HG02884 (cell line): ENCODE data around the gene KPNA6.
A peak's percentile ranks its signal among the peaks of the same experiment; 100 is the strongest.
"Not testable (repeated sequence)": the region's sequence is repeated elsewhere in the genome, so short reads cannot be mapped to it uniquely, and the experiment has no call there.

Experiments used
- ATAC-seq: cut with Tn5 transposase; IDR thresholded peaks from one replicate; pipeline ENCODE4 v1.9.1; 2021; ENCODE audit warnings: mild to moderate bottlenecking, moderate library complexity; ENCODE audit not compliant: unreplicated experiment

Gene KPNA6

GRCh38 chr1:32138965-32139364, 31.1 kb downstream of the KPNA6 start:
- no peak for ATAC-seq

GRCh38 chr1:32142446-32143301, 34.8 kb downstream of the KPNA6 start:
- no peak for ATAC-seq

- ATAC-seq: not testable (repeated sequence)
Measured at GRCh38 chr1:32143302-32143695, 35.4 kb downstream of the KPNA6 start.

GRCh38 chr1:32144033-32144432, 36.2 kb downstream of the KPNA6 start:
- no peak for ATAC-seq

GRCh38 chr1:32147799-32148198, 39.9 kb downstream of the KPNA6 start:
- not testable (repeated sequence) for ATAC-seq

GRCh38 chr1:32150847-32151246, 43.0 kb downstream of the KPNA6 start:
- ATAC-seq: no peak

- ATAC-seq: no peak
Measured at GRCh38 chr1:32151319-32151787, 43.5 kb downstream of the KPNA6 start.

GRCh38 chr1:32159189-32159588, 51.3 kb downstream of the KPNA6 start:
- ATAC-seq: no peak

- no peak for ATAC-seq
Measured at GRCh38 chr1:32163405-32163804, 55.5 kb downstream of the KPNA6 start.

GRCh38 chr1:32165633-32166032, 57.8 kb downstream of the KPNA6 start:
- ATAC-seq: not testable (repeated sequence)

- no peak for ATAC-seq
Measured at GRCh38 chr1:32170991-32171390, 63.1 kb downstream of the KPNA6 start.

- ATAC-seq: no peak
Measured at GRCh38 chr1:32172621-32173245, 64.9 kb downstream of the KPNA6 start.

GRCh38 chr1:32178380-32179192, 70.7 kb downstream of the KPNA6 start:
- ATAC-seq: no peak

GRCh38 chr1:32179193-32179442, 71.3 kb downstream of the KPNA6 start:
- no peak for ATAC-seq

GRCh38 chr1:32179443-32180185, 71.8 kb downstream of the KPNA6 start, which contains the start of gene TXLNA:
TSS of gene TXLNA (plus strand) at chr1:32179675. CDS start at chr1:32180346, 671 bp downstream.
- peak; percentile 88 for ATAC-seq

- no peak for ATAC-seq
Measured at GRCh38 chr1:32180186-32181060, 72.6 kb downstream of the KPNA6 start.

- ATAC-seq: no peak
Measured at GRCh38 chr1:32181065-32181464, 73.2 kb downstream of the KPNA6 start.

- no peak for ATAC-seq
Measured at GRCh38 chr1:32181563-32181962, 73.7 kb downstream of the KPNA6 start.

- no peak for ATAC-seq
Measured at GRCh38 chr1:32182060-32182459, 74.2 kb downstream of the KPNA6 start.

GRCh38 chr1:32184650-32185049, 76.8 kb downstream of the KPNA6 start:
- ATAC-seq: no peak
